Epithelial cell of esophagus (primary cell): ENCODE measurements around the gene COL13A1.

Experiments
- DNase-seq: peaks from one replicate; pipeline ENCODE4 v3.0.0; 2010; ENCODE audit warnings: low read depth
- H3K4me3 ChIP-seq: 2 replicates; pipeline ENCODE4 v1.5.1; 2011; ENCODE audit warnings: mild to moderate bottlenecking, low read length, control low read depth
- CTCF ChIP-seq: IDR thresholded peaks from 2 replicates; pipeline ENCODE4 v1.5.1; 2011; ENCODE audit warnings: low read depth, mild to moderate bottlenecking, low read length, control low read depth, inconsistent platforms; ENCODE audit not compliant: insufficient read depth; ENCODE audit errors: missing control alignments

The COL13A1 gene

GRCh38 chr10:69913606-69914382 lies 112.1 kb downstream of the COL13A1 start:
- no peak for TF ChIP-seq CTCF
- H3K4me3 ChIP-seq: no peak overlapping the region
- no peak for DNase-seq

- no peak overlapping the region for H3K4me3 ChIP-seq
- peak; percentile 64 for DNase-seq
- peak; percentile 90 for TF ChIP-seq CTCF
These were observed 112.9 kb downstream of the COL13A1 start for GRCh38 chr10:69914398-69915214.

DNA sequence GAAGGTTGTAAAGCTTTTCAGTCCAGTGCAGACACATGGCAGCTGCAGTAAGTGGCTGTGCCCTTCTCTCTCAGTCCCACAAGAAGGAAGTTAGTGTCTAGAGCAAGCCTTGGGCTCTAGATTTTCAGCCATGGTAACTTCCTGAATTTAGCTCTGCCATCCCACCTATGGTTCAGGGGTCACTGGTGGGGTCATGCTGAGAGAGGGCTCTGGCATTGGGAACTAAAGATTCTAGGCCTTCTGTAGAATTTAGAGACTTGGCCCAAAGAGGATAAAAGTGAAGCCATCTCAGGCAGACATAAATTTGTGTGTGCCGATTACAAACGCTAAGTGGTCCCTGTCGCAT lies 113.5 kb downstream of the COL13A1 start:
- H3K4me3 ChIP-seq: no peak overlapping the region
- DNase-seq: no peak
- no peak for TF ChIP-seq CTCF

- DNase-seq: no peak
- no peak for TF ChIP-seq CTCF
- H3K4me3 ChIP-seq: no peak overlapping the region
These were observed 114.4 kb downstream of the COL13A1 start for GRCh38 chr10:69916118-69916517.

GRCh38 chr10:69918036-69918435 lies 116.3 kb downstream of the COL13A1 start:
- DNase-seq: no peak
- no peak overlapping the region for H3K4me3 ChIP-seq
- TF ChIP-seq CTCF: no peak

- no peak for TF ChIP-seq CTCF
- DNase-seq: no peak
- H3K4me3 ChIP-seq: no peak overlapping the region
These were observed 117.5 kb downstream of the COL13A1 start for GRCh38 chr10:69919250-69919649.
